NCI-H2227 (cell line): ENCODE data around the gene CIP2A.
"Not testable (repeated sequence)": the region's sequence is repeated elsewhere in the genome, so short reads cannot be mapped to it uniquely, and the experiment has no call there.

Experiments
- DNase-seq: peaks from one replicate; lab custom pipeline; 2025; ENCODE audit not compliant: unreplicated experiment; lab: John Stamatoyannopoulos, UW

The CIP2A gene

GRCh38 chr3:108589081-108589997 lies at the start of gene CIP2A, which contains the start of gene DZIP3:
Gene CIP2A, minus strand, starts transcription at chr3:108589438. Its CDS starts 63 bp downstream, at chr3:108589375.
Gene DZIP3, plus strand, starts transcription at chr3:108589722. Its CDS starts 15,685 bp downstream, at chr3:108605407.
- peak; percentile 93 for DNase-seq

DNA sequence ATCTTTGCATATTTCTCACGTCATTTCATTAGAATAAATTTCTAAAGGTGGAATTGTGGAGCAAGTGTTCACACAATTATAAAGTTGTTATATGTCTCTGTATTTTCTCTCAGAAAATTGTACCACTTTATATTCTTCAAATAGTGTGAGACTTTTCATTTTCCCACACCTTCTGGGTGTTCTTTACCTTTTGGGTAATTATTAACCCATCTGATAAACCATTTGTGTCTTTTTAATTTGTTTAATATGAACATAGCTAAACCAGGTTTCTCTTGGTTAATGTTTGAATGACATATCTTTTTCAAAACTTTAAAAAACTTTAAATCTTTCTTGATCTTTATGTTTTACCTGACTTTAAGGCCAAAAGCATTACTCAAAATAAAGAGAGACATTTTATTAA lies 40.7 kb upstream of the CIP2A start:
- DNase-seq: no peak

- DNase-seq: no peak
These were observed 34.3 kb upstream of the CIP2A start for GRCh38 chr3:108623504-108623903.

- DNase-seq: no peak
These were observed 31.0 kb upstream of the CIP2A start for GRCh38 chr3:108620250-108620649.

DNA sequence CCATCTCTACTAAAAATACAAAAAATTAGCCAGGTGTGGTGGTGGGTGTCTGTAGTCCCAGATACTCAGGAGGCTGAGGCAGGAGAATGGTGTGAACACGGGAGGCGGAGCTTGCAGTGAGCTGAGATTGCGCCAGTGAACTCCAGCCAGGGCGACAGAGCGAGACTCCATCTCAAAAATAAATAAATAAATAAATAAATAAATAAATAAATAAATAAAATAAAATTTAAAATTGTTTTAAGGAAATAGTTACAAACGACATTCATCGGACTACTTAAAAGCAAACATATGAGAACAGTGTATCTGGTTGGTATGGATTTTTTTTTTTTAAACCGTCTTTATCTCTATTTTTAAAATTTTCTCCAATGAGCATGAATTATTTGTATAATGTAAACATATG lies 26.9 kb upstream of the CIP2A start:
- DNase-seq: not testable (repeated sequence)

- DNase-seq: no peak
These were observed 21.4 kb upstream of the CIP2A start for GRCh38 chr3:108610651-108611050.

GRCh38 chr3:108608750-108609149 lies 19.5 kb upstream of the CIP2A start:
- DNase-seq: no peak

DNA sequence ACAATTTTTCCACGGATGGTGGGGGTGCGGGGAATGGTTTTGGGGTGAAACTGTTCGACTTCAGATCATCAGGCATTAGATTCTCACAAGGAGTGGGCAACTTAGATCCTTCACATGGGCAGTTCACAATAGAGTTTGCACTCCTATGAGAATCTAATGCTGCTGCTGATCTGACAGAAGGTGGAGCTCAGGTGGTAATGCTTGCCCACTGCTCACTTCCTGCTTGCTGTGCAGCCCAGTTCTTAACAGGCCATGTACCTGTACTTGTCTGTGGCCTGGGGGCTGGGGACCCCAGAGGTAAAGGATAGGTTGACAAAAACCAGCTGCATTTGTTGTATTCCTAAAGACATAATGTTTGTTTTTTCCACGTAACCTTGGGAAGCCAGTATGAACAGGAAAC lies 16.3 kb upstream of the CIP2A start:
- DNase-seq: no peak

DNA sequence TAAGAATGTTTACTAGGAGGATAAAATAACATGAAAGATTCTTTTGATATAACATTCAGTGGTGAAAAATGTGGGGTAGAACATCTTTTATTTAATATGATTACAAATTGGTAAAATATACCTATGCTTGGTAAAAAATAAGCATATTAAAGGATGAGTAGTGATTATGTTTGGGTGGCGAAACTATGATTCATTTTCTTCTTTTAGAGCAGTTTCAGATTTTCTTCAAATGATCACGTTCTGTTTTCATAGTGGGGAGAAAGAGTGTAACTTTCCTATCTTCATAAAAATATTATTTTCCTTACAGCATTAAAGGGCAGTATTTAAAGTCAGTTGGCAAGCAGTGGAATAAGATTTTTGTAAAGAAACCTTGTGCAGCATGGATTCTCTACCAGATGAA lies 15.8 kb upstream of the CIP2A start:
- DNase-seq: no peak

DNA sequence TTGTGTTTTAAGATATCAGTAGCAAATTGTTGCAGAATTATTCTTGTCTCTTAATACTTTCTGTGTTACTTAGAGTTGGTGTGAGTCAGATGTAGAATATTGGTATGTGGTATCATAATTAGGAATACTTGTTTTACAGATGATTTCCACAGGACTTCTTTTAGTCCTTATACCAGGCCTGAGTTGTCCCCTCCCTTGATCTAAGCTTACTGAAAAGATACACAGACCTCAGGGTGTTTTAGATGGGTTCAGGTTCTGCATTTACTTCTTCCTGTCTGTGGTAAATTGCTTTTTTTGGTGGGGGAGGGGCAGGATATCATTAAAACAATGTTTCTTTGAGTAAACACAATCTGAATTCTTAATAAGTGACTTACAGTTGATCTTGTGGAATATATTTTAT lies 14.5 kb upstream of the CIP2A start:
- DNase-seq: no peak

DNA sequence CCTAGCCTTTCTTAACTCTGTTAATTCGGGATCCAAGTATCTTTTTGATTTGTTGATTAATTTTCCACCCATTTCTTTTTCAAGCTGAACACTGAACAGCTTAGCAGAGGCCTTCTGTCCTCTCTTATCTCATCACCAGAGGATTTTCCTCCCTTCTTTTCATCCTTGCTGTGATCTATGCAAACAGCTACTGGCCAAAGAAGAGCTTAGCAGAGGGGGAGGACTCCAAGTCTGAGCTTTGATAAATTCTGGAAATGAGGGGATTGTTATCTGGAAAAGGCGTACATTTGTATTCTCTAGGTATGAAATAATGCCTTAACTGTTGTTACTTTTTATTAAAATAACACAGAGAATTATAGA lies 13.7 kb upstream of the CIP2A start:
- DNase-seq: no peak

GRCh38 chr3:108602249-108602934 lies 13.2 kb upstream of the CIP2A start:
- DNase-seq: no peak

GRCh38 chr3:108599677-108600409 lies 10.6 kb upstream of the CIP2A start:
- no peak for DNase-seq

DNA sequence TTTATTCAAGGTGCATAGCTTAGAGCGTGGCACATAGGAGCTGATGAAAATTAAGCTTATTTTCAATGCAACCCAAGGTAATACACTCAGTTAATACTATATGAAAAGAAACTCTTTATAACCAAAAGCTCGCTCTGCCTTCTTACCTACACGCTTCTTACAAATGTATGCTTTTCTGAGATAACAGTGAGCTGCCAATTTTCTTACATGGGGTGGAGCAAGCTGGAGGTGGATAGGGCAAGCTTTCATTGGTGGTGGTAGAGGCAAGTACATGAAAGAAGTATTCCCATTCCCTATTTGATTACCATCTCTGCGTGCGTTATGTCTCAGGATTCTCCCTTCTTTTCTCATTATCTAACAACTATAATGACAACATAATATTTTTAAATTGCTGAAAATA lies 9.1 kb upstream of the CIP2A start:
- no peak for DNase-seq

DNA sequence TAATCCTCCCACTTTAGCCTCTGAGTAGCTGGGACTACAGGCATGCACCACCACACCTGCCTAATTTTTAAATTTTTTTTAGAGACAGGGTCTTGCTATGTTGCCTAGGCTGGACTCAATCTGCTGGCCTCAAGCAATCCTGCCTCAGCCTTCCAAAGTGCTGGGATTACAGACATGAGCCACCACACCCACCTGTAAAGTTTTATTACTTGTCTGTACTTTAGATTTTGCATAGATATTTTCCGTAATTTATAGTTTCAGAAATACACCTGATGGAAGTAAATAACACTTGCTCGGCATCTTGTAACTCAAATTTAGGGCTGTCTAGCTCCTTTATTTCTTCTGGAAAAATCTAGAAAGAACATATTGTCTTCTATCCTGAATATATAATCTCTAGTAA lies 6.1 kb upstream of the CIP2A start:
- DNase-seq: no peak

GRCh38 chr3:108590460-108590859 lies 1.2 kb upstream of the CIP2A start:
- peak; percentile 14 for DNase-seq

- no peak for DNase-seq
These were observed 723 bp upstream of the CIP2A start for GRCh38 chr3:108589998-108590323.

- DNase-seq: no peak
These were observed 637 bp downstream of the CIP2A start for GRCh38 chr3:108588601-108589000.

- DNase-seq: no peak
These were observed 11.2 kb downstream of the CIP2A start for GRCh38 chr3:108578064-108578463.

DNA sequence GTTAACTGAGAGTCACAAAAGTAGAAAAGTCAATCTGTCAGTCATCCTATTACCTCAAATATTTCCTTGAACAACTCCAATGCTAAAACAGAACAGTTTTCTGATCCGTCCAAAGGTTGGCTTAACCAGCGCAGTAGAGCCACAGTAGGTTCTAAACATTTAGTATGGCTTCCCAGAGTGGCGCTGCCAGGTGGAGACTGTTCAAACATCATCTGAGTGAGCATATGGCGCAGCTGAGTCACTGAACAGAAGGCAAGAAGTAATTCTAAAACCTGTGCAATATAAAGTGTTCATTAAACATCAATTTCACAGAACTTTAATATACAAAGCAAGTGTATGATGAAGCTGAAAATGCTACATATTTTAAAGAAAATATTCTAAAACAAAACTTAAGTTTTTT lies 19.9 kb downstream of the CIP2A start:
- DNase-seq: no peak

GRCh38 chr3:108566599-108566998 lies 22.6 kb downstream of the CIP2A start:
- no peak for DNase-seq

DNA sequence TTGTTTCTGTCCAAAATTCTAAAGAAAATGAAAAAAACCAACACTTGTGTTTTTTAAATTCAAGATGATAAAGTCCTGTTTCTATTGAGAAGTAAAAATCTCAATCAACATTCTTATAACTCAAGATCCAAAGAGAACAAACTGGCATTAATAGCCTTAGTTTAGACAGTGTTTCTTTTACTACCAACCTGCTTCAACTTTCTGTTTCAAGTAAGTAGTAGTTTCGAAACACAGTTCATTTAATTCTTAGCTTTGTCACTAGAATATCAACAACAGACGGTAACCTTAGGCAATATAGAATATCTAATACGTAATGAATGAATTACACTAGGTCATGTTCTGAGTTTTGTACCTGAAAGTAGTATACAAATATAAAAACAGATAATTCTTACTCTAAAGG lies 23.7 kb downstream of the CIP2A start:
- no peak for DNase-seq
